Activated CD8-positive, alpha-beta memory T cell treated with anti-CD3 and anti-CD28 coated beads for 36 hours (primary cell): ENCODE data around the gene SYNGR4. TPM values are rescaled to one million over a fixed set of nuclear protein-coding genes. Genes with fewer than 3 reads are reported as not detected.

Experiments used
- CTCF ChIA-PET: fragments of 350-600 bp; sonication (Branson Sonifier 250); formaldehyde crosslinking; loops from one replicate; lab custom pipeline; 2021; ENCODE audit warnings: antibody characterized with exemption; lab: Charles Lee
- POLR2A ChIA-PET: fragments of 350-600 bp; sonication (Branson Sonifier 250); formaldehyde crosslinking; loops from one replicate; lab custom pipeline; 2021; ENCODE audit warnings: antibody characterized with exemption; lab: Charles Lee
- total RNA-seq, 2 experiments: library from RNA; stranded (reverse); gene quantifications; one replicate each; pipeline ENCODE4 v1.2.3, GENCODE V29; 2021

SYNGR4 gene
- total RNA-seq, 2 experiments from 2014 or later: not detected

- CTCF ChIA-PET: no interaction called here
- POLR2A ChIA-PET: no interaction called here
Measured at GRCh38 chr19:48338253-48338755, 25.9 kb upstream of the SYNGR4 start.

GRCh38 chr19:48338802-48339503, 25.2 kb upstream of the SYNGR4 start:
- POLR2A ChIA-PET: interaction anchor here (0.6 kb wide), 1 partner anchor 52 kb away, joined by 3 read pairs; the partner anchor contains the start of gene KDELR1
- CTCF ChIA-PET: no interaction called here

- CTCF ChIA-PET: interaction anchor here (0.9 kb wide), 1 partner anchor 27 kb away, joined by 3 read pairs; no protein-coding TSS in a partner anchor
- POLR2A ChIA-PET: no interaction called here
Measured at GRCh38 chr19:48340995-48341394, 23.2 kb upstream of the SYNGR4 start.

GRCh38 chr19:48341515-48342413, 22.4 kb upstream of the SYNGR4 start:
- ChIA-PET POLR2A (no interaction called here), CTCF (interaction anchor here (0.9 kb wide), 1 partner anchor 27 kb away, joined by 3 read pairs; no protein-coding TSS in a partner anchor)

GRCh38 chr19:48342414-48342738, 21.8 kb upstream of the SYNGR4 start:
- CTCF ChIA-PET: no interaction called here
- POLR2A ChIA-PET: no interaction called here

- POLR2A ChIA-PET: no interaction called here
- CTCF ChIA-PET: no interaction called here
Measured at GRCh38 chr19:48342841-48343540, 21.2 kb upstream of the SYNGR4 start.

- CTCF ChIA-PET: no interaction called here
- POLR2A ChIA-PET: no interaction called here
Measured at GRCh38 chr19:48344892-48345291, 19.3 kb upstream of the SYNGR4 start.

GRCh38 chr19:48346191-48346590, 18.0 kb upstream of the SYNGR4 start:
- ChIA-PET CTCF (no interaction called here), POLR2A (no interaction called here)

- POLR2A ChIA-PET: interaction anchor here (0.7 kb wide), 1 partner anchor 45 kb away, joined by 4 read pairs; the partner anchor contains the start of gene GRIN2D
- CTCF ChIA-PET: interaction anchor here (0.7 to 1.5 kb wide), 2 partner anchors 8 to 41 kb away, joined by 4 read pairs; no protein-coding TSS in a partner anchor
Measured at GRCh38 chr19:48348045-48348444, 16.1 kb upstream of the SYNGR4 start.

- CTCF ChIA-PET: no interaction called here
- POLR2A ChIA-PET: no interaction called here
Measured at GRCh38 chr19:48348737-48349136, 15.4 kb upstream of the SYNGR4 start.

GRCh38 chr19:48350856-48351255, 13.3 kb upstream of the SYNGR4 start:
- ChIA-PET POLR2A (no interaction called here), CTCF (interaction anchor here (0.6 to 1.5 kb wide), 11 partner anchors 14 to 414 kb away, joined by 3 to 8 read pairs (median 3); partner anchors contain the start of genes KDELR1, SYNGR4 and TMEM143)

GRCh38 chr19:48351341-48351752, 12.8 kb upstream of the SYNGR4 start:
- ChIA-PET CTCF (interaction anchor here (0.6 to 1.6 kb wide), 12 partner anchors 13 to 414 kb away, joined by 3 to 8 read pairs (median 3); partner anchors contain the start of genes KDELR1, SYNGR4 and TMEM143), POLR2A (no interaction called here)

- CTCF ChIA-PET: interaction anchor here (0.7 to 1.3 kb wide), 2 partner anchors 9 to 38 kb away, joined by 3 to 5 read pairs; no protein-coding TSS in a partner anchor
- POLR2A ChIA-PET: interaction anchor here (0.7 kb wide), 1 partner anchor 167 kb away, joined by 5 read pairs; no protein-coding TSS in a partner anchor
Measured at GRCh38 chr19:48353677-48354076, 10.5 kb upstream of the SYNGR4 start.

GRCh38 chr19:48354332-48354992, 9.7 kb upstream of the SYNGR4 start:
- POLR2A ChIA-PET: no interaction called here
- CTCF ChIA-PET: interaction anchor here (0.6 to 1.3 kb wide), 2 partner anchors 9 to 22 kb away, joined by 3 to 5 read pairs; no protein-coding TSS in a partner anchor

- ChIA-PET POLR2A (no interaction called here), CTCF (interaction anchor here (0.5 to 1.5 kb wide), 2 partner anchors 8 to 22 kb away, joined by 4 read pairs; no protein-coding TSS in a partner anchor)
Measured at GRCh38 chr19:48355365-48355954, 8.7 kb upstream of the SYNGR4 start.

- ChIA-PET POLR2A (no interaction called here), CTCF (interaction anchor here (0.6 to 1.4 kb wide), 2 partner anchors 45 to 98 kb away, joined by 3 read pairs; no protein-coding TSS in a partner anchor)
Measured at GRCh38 chr19:48359123-48359522, 5.0 kb upstream of the SYNGR4 start.

GRCh38 chr19:48361912-48362311, 2.3 kb upstream of the SYNGR4 start:
- CTCF ChIA-PET: interaction anchor here (0.6 to 3.1 kb wide), 2 partner anchors 28 to 222 kb away, joined by 5 to 15 read pairs; no protein-coding TSS in a partner anchor
- POLR2A ChIA-PET: no interaction called here
